ENCODE data around the gene UTP11.
"Not testable (repeated sequence)": the region's sequence is repeated elsewhere in the genome, so short reads cannot be mapped to it uniquely, and the experiment has no call there.

The UTP11 gene

GRCh38 chr1:38027201-38028104 lies 14.9 kb downstream of the UTP11 start:
- no peak for DNase-seq (ENCODE audit: low read depth)

GRCh38 chr1:38028105-38028591 lies 15.6 kb downstream of the UTP11 start:
- no peak for DNase-seq (ENCODE audit: low read depth)

GRCh38 chr1:38028671-38029070 lies 16.1 kb downstream of the UTP11 start:
- DNase-seq (ENCODE audit: low read depth) = no peak

- no peak for DNase-seq (ENCODE audit: low read depth)
Observed at GRCh38 chr1:38029081-38029681, 16.6 kb downstream of the UTP11 start.

GRCh38 chr1:38029685-38030511 lies 17.4 kb downstream of the UTP11 start:
- DNase-seq (ENCODE audit: low read depth) = peak; percentile 24

- no peak for DNase-seq (ENCODE audit: low read depth)
Observed at GRCh38 chr1:38030596-38031512, 18.3 kb downstream of the UTP11 start.

DNA sequence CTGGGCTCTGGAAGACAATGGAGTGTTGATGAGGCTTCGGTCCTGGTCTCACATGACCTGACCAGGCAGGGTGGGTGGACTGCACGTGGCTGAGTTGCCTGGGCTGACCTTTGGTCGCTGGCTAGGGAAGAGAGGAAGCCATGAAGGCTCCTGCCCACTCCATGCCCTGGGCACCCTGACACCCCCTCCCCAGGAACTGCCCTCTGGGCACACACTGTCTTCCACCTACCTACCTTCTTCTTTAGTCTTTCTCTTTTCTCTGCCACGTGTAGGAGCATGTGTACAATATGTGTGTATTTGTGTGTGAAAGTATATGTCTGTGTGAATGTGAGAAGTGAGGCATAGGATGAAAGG lies 19.0 kb downstream of the UTP11 start:
- no peak for DNase-seq (ENCODE audit: low read depth)

- DNase-seq (ENCODE audit: low read depth) = not testable (repeated sequence)
Observed at GRCh38 chr1:38032992-38033391, 20.5 kb downstream of the UTP11 start.

- no peak for DNase-seq (ENCODE audit: low read depth)
Observed at GRCh38 chr1:38034871-38035270, 22.3 kb downstream of the UTP11 start.

GRCh38 chr1:38037221-38037939 lies 24.8 kb downstream of the UTP11 start:
- no peak for DNase-seq (ENCODE audit: low read depth)

- DNase-seq (ENCODE audit: low read depth) = no peak
Observed at GRCh38 chr1:38038861-38039260, 26.3 kb downstream of the UTP11 start.

- DNase-seq (ENCODE audit: low read depth) = no peak
Observed at GRCh38 chr1:38039331-38040088, 27.0 kb downstream of the UTP11 start.

DNA sequence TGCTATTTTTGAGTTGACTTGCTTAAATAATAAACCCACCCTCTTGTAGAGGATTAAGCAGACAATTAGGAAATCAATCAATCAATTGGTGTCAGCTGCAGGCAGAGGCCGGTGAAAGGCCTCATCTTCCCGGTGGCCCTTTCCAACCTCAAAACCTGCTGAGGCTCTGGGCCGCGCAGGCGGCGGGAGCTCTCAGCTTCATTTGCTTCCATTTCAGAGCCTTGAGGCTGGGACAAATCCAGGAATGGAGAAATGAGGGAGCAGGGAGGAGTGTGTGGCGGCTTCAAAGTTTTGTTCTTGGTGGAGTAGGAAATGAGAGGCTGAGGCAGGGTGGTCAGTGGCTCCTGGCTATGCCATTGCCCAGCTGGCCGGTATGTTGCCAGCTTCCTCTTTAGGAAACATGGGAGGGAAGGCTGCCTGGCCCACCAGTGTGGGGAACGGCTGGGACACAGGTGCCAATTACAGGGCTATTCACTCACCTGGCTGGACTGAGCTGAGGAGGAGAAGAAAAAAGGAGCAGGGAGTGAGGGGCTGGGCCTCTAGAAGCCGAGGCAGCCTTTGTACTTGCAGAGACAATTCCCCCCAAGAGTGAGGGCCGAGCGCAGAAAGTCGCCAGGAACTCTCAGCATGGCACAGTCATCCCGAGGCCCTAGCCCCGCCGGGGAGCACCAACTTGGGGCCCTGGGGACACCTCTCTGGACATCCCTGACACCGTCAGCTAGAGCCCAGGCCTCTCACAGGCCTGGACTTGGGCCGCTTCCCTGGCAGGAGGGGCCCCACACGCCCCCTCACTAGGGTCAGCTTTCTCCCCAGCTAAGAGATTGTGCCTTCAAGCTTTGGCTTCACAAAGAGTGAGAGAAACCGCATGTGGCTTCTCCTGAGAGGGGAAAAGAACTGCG lies 29.7 kb downstream of the UTP11 start:
- no peak for DNase-seq (ENCODE audit: low read depth)

DNA sequence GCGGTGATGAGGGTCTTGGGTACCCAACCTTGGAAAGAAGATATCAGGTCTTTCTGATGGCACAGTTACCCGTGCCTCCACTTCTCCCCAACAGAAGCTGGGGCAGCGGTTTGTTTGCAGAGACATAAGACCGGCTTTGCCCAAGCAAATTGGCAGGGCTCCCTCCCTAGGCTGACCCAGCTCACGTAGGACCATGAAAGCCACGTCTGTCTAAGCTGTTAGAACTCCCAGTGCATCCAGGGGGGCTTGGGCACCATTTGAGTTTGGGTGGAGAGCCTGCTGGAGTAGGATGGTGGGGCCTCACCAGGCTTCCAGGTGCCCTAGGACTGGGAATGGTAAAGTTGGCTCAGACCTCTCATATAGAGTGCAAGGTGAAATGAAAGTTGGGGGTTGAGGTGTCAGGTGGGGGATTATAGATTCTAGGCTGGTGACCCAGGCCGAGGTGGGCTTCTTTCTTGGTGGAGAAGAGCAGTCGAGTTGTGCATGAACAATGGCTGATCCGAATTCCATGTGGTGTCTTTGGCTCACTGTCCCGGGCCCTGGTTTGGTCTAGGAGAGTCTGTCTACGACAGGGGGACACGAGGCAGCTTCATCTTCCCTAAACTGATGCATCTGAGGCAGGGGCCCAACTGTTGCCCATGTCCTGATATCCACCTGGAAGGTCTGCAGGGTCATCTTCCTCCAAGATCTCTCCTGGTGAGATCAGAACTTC lies 30.7 kb downstream of the UTP11 start:
- no peak for DNase-seq (ENCODE audit: low read depth)

- no peak for DNase-seq (ENCODE audit: low read depth)
Observed at GRCh38 chr1:38044221-38045215, 32.0 kb downstream of the UTP11 start.

- no peak for DNase-seq (ENCODE audit: low read depth)
Observed at GRCh38 chr1:38045401-38046332, 33.1 kb downstream of the UTP11 start.

Data from activated T-helper 1 cell treated with Interleukin-2 at 50 U/mL for 16 hours (primary cell).